NCI-H226 (cell line): Measurements from ENCODE around the gene KCTD21.

ENCODE experiments used
- DNase-seq: peaks from one replicate; pipeline ENCODE4 v3.0.0-alpha.2; 2015

The KCTD21 gene

GRCh38 chr11:78218707-78219492 is 30.5 kb upstream of the KCTD21 start:
- DNase-seq: no peak

- no peak for DNase-seq
These were observed 29.5 kb upstream of the KCTD21 start for GRCh38 chr11:78217650-78218541.

GRCh38 chr11:78216571-78217287 is 28.3 kb upstream of the KCTD21 start:
- peak; percentile 64 for DNase-seq

- no peak for DNase-seq
These were observed 27.6 kb upstream of the KCTD21 start for GRCh38 chr11:78216021-78216420.

GRCh38 chr11:78214331-78215194 is 26.1 kb upstream of the KCTD21 start:
- DNase-seq: no peak

- DNase-seq: no peak
These were observed 25.3 kb upstream of the KCTD21 start for GRCh38 chr11:78213526-78214330.

GRCh38 chr11:78212586-78213371 is 24.4 kb upstream of the KCTD21 start:
- peak; percentile 15 for DNase-seq

GRCh38 chr11:78211565-78211964 is 23.1 kb upstream of the KCTD21 start:
- DNase-seq: no peak

- DNase-seq: no peak
These were observed 21.7 kb upstream of the KCTD21 start for GRCh38 chr11:78210000-78210608.

GRCh38 chr11:78209478-78209877 is 21.1 kb upstream of the KCTD21 start:
- DNase-seq: no peak

GRCh38 chr11:78208257-78209165 is 20.1 kb upstream of the KCTD21 start:
- peak; percentile 61 for DNase-seq

- peak; percentile 56 for DNase-seq
These were observed 19.3 kb upstream of the KCTD21 start for GRCh38 chr11:78207532-78208256.

- DNase-seq: no peak
These were observed 17.3 kb upstream of the KCTD21 start for GRCh38 chr11:78205691-78206090.

- no peak for DNase-seq
These were observed 16.8 kb upstream of the KCTD21 start for GRCh38 chr11:78205256-78205655.

GRCh38 chr11:78203184-78203583 is 14.8 kb upstream of the KCTD21 start:
- DNase-seq: no peak

- no peak for DNase-seq
These were observed 14.3 kb upstream of the KCTD21 start for GRCh38 chr11:78202733-78203167.

GRCh38 chr11:78201096-78201818 is 12.8 kb upstream of the KCTD21 start:
- no peak for DNase-seq

- no peak for DNase-seq
These were observed 12.1 kb upstream of the KCTD21 start for GRCh38 chr11:78200553-78200952.
